WI38 (cell line): Measurements from ENCODE around the gene ZNF334.

Experiments
- H3K4me3 ChIP-seq: 2 replicates; pipeline ENCODE4 v1.5.1; 2011; ENCODE audit warnings: low read depth, mild to moderate bottlenecking, control low read depth, low read length
- TF ChIP-seq, protein P1 (sequence below): IDR thresholded peaks from 2 replicates; pipeline ENCODE4 v1.5.1; 2012; ENCODE audit warnings: low read depth, mild to moderate bottlenecking, control low read depth, low read length

ZNF334 gene

GRCh38 chr20:46512943-46513844 lies at the start of gene ZNF334:
Gene ZNF334 (minus strand): TSS chr20:46513559. CDS start chr20:46512102, 1,457 bp downstream.
- peak within 1 kb of the TSS; percentile 38 for H3K4me3 ChIP-seq
- TF ChIP-seq, protein P1, sequence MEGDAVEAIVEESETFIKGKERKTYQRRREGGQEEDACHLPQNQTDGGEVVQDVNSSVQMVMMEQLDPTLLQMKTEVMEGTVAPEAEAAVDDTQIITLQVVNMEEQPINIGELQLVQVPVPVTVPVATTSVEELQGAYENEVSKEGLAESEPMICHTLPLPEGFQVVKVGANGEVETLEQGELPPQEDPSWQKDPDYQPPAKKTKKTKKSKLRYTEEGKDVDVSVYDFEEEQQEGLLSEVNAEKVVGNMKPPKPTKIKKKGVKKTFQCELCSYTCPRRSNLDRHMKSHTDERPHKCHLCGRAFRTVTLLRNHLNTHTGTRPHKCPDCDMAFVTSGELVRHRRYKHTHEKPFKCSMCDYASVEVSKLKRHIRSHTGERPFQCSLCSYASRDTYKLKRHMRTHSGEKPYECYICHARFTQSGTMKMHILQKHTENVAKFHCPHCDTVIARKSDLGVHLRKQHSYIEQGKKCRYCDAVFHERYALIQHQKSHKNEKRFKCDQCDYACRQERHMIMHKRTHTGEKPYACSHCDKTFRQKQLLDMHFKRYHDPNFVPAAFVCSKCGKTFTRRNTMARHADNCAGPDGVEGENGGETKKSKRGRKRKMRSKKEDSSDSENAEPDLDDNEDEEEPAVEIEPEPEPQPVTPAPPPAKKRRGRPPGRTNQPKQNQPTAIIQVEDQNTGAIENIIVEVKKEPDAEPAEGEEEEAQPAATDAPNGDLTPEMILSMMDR, result no peak

DNA sequence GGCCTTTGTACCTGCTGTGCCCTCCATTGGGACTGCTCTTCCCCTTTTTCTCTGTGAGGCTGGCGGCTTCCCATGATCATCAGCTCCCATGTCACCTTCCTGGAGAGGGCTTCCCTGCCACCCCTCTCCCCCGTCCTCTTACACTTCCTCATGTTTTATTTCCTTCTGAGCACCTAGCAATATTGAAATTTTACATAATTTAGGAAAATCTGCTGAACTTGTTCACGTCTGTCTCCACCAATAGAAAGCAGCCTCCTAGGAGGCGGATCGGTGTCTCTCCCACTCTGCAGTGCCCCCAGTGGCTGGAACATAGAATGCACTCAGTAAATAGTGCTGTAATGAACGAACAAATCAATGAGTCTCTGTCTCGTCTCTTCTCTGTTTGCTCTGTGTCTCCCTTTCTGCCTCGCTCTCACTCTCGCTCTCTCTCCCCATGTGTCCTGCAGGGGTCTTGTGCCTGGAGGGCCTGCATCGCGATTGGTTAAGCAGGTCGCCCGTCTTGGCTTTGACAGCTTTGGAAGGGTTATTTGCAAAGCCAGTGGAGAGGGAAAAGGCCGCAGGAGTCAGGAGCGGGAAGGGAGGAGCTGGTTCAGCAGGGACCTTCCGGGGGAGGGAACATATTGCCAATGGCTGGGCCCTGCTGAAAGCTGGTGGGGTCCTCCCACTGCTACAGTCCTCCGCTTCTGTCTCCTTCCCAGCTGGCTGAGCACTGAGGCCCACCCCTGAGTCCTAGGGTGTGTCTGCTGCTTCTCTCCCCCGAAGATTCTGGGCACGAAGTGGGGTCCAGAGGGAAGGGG lies 49.2 kb upstream of the ZNF334 start:
- no peak overlapping the region for H3K4me3 ChIP-seq
- TF ChIP-seq, protein P1, result peak; percentile 83

DNA sequence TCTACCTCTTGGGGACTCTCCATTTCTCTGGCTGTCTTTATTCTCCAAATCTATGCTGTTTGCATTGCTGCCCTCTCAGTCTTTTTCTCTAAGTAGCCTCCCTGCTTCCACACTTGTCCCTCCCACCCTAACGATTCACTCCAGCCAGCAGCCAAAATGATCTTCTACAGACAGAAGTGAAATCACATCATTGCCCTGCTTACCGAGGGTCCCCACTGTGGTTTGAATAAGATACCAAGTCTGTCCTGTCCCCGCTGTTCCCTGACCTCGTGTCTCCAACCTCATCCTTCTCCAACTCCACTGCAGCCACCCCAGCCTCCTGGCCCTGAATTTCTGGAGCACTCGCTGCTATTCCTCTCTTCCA lies 48.6 kb upstream of the ZNF334 start:
- no peak overlapping the region for H3K4me3 ChIP-seq

GRCh38 chr20:46559685-46560440 lies 46.5 kb upstream of the ZNF334 start:
- H3K4me3 ChIP-seq, result no peak overlapping the region
- TF ChIP-seq, protein P1, result no peak

More for the DNA sequence above, 48.6 kb upstream of the ZNF334 start:
- TF ChIP-seq, protein P1, result no peak

DNA sequence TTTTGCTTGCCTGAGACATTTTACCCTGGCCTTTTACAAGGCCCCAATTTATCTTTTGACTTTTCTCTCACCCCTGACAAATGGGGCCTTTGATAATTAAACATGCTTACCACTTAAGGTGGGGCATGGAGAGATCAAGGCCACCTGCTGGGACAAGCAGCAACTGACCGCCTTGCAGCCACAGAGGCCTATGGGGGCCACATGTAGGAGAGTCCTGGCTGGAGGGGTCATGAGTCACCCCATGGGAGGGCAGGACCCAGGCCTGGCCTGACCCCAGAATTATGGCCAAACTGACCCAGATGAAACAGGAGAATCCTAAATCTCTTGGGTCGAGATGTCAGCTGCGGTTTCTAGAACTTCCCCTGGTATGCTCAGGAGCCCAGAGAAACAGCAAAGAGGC lies 45.6 kb upstream of the ZNF334 start:
- TF ChIP-seq, protein P1, result no peak
- no peak overlapping the region for H3K4me3 ChIP-seq

GRCh38 chr20:46558511-46558959 lies 45.2 kb upstream of the ZNF334 start:
- no peak overlapping the region for H3K4me3 ChIP-seq
- TF ChIP-seq, protein P1, result no peak
